Hindlimb muscle (tissue), 1 donor: Measurements from ENCODE around the gene QTRT2. TPM values are rescaled to one million over a fixed set of nuclear protein-coding genes. Genes with fewer than 3 reads are reported as not detected.

Source experiments
- DNase-seq: peaks from one replicate; pipeline ENCODE4 v3.0.0-alpha.2; 2013
- polyA plus RNA-seq: library from polyadenylated mRNA; unstranded; fragments of 120-200 nt; gene quantifications from one replicate; pipeline ENCODE4 v1.2.1, GENCODE V29; 2013; ENCODE audit not compliant: insufficient read length

The QTRT2 gene
- polyA plus RNA-seq, 1 donor, result 14.9 TPM

DNA sequence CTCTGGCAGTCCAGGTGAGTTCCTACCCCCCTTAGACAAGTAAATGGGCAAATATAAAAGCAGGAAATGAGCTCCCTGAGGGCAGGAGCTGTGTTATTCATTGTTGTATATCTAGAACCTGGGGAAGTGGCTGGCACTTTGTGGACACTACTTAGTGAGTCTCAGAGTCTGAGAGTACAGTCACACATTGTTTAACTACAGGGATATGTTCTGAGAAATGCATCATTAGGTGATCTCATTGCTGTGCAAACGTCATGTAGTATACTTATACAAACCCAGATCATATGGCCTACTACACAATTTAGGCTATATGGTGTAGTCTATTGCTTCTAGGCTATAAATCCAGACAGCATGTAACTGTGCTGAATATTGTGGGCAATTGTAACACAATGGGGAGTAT lies 69.9 kb downstream of the QTRT2 start:
- no peak for DNase-seq

DNA sequence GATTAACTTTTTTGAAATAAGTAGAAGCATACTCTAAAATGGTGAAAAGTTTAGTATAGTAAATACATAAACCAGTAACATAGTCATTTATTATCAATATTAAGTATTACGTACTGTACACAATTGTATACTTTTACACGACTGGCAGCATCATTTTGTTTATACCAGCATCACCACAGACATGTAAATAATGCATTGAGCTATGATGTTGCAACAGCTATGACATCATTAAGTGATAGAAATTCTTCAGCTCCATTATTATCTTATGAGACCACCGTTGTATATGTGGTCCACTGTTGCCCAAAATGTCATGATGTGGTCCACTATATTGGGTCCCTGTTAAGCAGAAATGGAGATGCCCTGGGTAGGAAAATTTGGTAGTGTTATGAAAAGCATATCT lies 71.0 kb downstream of the QTRT2 start:
- no peak for DNase-seq

DNA sequence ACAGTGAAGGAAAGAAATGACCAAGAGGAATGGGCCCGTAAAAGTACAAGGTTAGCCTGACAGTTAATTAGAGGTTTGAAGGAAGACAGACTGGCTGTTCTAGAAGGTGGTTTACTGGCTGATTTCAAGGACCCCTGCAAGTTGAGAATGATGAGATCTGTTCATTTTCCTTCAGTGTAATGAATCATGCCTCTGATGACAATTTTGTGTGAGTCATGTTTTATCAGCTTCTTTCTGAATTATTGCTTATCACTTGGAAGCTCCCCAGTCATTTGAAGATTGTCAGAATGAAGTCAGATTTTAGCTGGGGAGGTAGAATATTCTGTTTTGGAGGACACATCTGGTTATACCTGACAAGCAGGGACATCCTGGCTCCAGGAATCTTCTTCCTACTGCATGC lies 71.7 kb downstream of the QTRT2 start:
- no peak for DNase-seq

DNA sequence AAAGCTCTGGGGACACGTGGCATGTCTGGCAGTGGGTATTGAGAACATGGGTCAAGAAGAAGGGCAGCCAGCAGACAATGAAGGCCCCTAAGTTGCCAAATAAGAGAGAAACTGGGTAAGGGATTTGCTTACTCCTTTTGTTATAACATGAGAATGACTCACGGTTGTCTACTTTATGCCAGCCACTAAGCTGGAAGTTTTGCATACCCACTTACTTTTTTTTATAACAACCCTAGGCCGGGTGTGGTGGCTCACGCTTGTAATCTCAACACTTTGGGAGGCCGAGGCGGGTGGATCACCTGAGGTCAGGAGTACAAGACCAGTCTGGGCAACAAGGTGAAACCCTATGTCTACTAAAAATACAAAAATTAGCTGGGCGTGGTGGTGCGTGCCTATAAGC lies 72.3 kb downstream of the QTRT2 start:
- no peak for DNase-seq

DNA sequence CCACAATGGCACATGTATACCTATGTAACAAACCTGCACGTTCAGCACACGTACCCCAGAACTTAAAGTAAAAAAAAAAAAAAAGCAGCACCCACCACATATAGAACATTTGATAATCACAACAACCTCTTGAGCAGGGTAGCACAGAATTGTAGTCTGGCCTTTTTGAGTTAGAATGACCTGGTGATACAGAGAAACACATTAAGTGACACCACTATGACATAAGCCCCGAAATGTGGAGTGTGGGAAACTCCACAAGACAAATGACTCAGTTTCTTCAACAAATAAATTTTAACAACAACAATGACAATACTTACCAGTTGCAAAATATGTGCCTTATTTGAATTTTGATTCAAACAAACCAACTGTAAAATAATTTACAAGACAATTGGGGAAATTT lies 76.0 kb downstream of the QTRT2 start:
- no peak for DNase-seq

DNA sequence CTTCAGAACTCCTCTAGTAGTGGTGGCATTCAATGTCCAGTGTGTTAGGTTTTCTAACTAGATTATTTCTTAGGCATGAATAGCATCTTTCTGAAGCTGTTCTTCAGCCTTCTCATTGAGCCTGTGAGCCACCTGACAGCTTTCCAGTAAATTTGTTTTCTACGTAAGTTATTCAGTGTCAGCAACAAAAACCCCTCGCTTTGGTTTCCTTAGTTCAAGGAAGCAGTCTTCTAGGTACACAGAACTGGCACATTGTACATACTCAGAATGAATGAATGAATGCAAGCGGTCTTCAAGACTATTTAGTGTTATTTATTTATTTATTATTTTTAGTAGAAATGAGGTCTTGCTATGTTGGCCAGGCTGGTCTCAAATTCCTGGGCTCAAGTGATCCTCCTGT lies 77.4 kb downstream of the QTRT2 start:
- no peak for DNase-seq

Other genes starting within 250 kb of the QTRT2 start
- 1.7 TPM for gene GRAMD1C, start 217.9 kb upstream of the QTRT2 start, polyA plus RNA-seq
- gene ZDHHC23, start 108.7 kb upstream of the QTRT2 start, polyA plus RNA-seq, result 0.94 TPM
- gene CCDC191, start 211 bp upstream of the QTRT2 start, polyA plus RNA-seq, result 4.6 TPM
- not detected for gene DRD3, start 122.3 kb downstream of the QTRT2 start, polyA plus RNA-seq
- 0.09 TPM for gene ZNF80, start 180.8 kb downstream of the QTRT2 start, polyA plus RNA-seq
- 0.25 TPM for gene TIGIT, start 237.3 kb downstream of the QTRT2 start, polyA plus RNA-seq